NCI-H748 treated with DMSO at 0.1 percent for 48 hours (cell line): ENCODE results near the gene PLCD3.

Experiments
- DNase-seq: peaks from one replicate; lab custom pipeline; 2025; lab: John Stamatoyannopoulos, UW

PLCD3 gene

GRCh38 chr17:45101883-45102811, 30.2 kb downstream of the PLCD3 start:
- no peak for DNase-seq

- no peak for DNase-seq
Observed at GRCh38 chr17:45101546-45101882, 30.8 kb downstream of the PLCD3 start.

- DNase-seq, result peak; percentile 66
Observed at GRCh38 chr17:45098869-45099616, 33.3 kb downstream of the PLCD3 start.

- DNase-seq, result no peak
Observed at GRCh38 chr17:45098081-45098868, 34.0 kb downstream of the PLCD3 start.

- no peak for DNase-seq
Observed at GRCh38 chr17:45096926-45097325, 35.4 kb downstream of the PLCD3 start.

- no peak for DNase-seq
Observed at GRCh38 chr17:45096141-45096540, 36.2 kb downstream of the PLCD3 start.

- no peak for DNase-seq
Observed at GRCh38 chr17:45093444-45094110, 38.7 kb downstream of the PLCD3 start.

GRCh38 chr17:45092911-45093430, 39.3 kb downstream of the PLCD3 start:
- DNase-seq, result no peak

GRCh38 chr17:45091778-45092425, 40.4 kb downstream of the PLCD3 start:
- DNase-seq, result no peak

- DNase-seq, result no peak
Observed at GRCh38 chr17:45090711-45091110, 41.6 kb downstream of the PLCD3 start.

GRCh38 chr17:45088741-45089140, 43.6 kb downstream of the PLCD3 start:
- DNase-seq, result no peak

GRCh38 chr17:45087978-45088377, 44.3 kb downstream of the PLCD3 start:
- no peak for DNase-seq

GRCh38 chr17:45087504-45087975, 44.8 kb downstream of the PLCD3 start:
- no peak for DNase-seq

GRCh38 chr17:45086865-45087503, 45.3 kb downstream of the PLCD3 start:
- no peak for DNase-seq

GRCh38 chr17:45086391-45086790, 45.9 kb downstream of the PLCD3 start:
- DNase-seq, result no peak

- no peak for DNase-seq
Observed at GRCh38 chr17:45081047-45081703, 51.1 kb downstream of the PLCD3 start.

- DNase-seq, result no peak
Observed at GRCh38 chr17:45077643-45078042, 54.7 kb downstream of the PLCD3 start.

- DNase-seq, result no peak
Observed at GRCh38 chr17:45073414-45074070, 58.8 kb downstream of the PLCD3 start.

- no peak for DNase-seq
Observed at GRCh38 chr17:45070809-45071208, 61.5 kb downstream of the PLCD3 start.
